Mucosa of descending colon (tissue), 3 donors: ENCODE results near the gene RHBDD1. TPM values are rescaled to one million over a fixed set of nuclear protein-coding genes. Genes with fewer than 3 reads are reported as not detected.
A peak's percentile ranks its signal among the peaks of the same experiment; 100 is the strongest.

Source experiments
- ATAC-seq: fragments of 200-7000 bp; cut with Tn5 transposase; one replicate; pipeline ENCODE4 v1.9.1; 2020; ENCODE audit warnings: mild to moderate bottlenecking, moderate library complexity
- DNase-seq, 3 donors: peaks; one replicate each; pipeline ENCODE4 v3.0.0-alpha.2; 2020
- H3K36me3 ChIP-seq: fragments of 200-600 bp; one replicate; pipeline ENCODE4 v1.8.0; 2021; ENCODE audit warnings: low read depth, mild to moderate bottlenecking
- H3K4me1 ChIP-seq: fragments of 200-600 bp; one replicate; pipeline ENCODE4 v1.8.0; 2021; ENCODE audit warnings: low read depth, mild to moderate bottlenecking
- H3K4me3 ChIP-seq: fragments of 200-600 bp; one replicate; pipeline ENCODE4 v1.8.0; 2021; ENCODE audit warnings: mild to moderate bottlenecking
- H3K9me3 ChIP-seq: fragments of 200-600 bp; one replicate; pipeline ENCODE4 v1.8.0; 2021; ENCODE audit warnings: mild to moderate bottlenecking
- CTCF ChIP-seq: fragments of 200-600 bp; IDR thresholded peaks from one replicate; pipeline ENCODE4 v1.8.0; 2022; ENCODE audit warnings: antibody characterized with exemption, mild to moderate bottlenecking
- intact Hi-C, 2 donors: fragments of 100-400 bp; cut with DNase I in 1 of 2; cut with micrococcal nuclease in 1 of 2; formaldehyde crosslinking; loops; one replicate each; pipeline versions ENCODE4 v1.11.0 to v1.11.1; 2022; cut with DNase I, micrococcal nuclease
- total RNA-seq, 3 donors: library from RNA; stranded (reverse); fragmentation: NEBNext Ultra II Directional in 2 of 3; extraction: Animal tissue kit (Norgen Biotek cat#: 25700) in 2 of 3; gene quantifications; one replicate each; pipeline versions ENCODE4 v1.2.1 to v1.2.4, GENCODE V29; 2021 to 2023
- donor health status: DM: no; HTN: no; CAD: no; lungs with moderate emphysema.
- donor health status: DM: no; HTN: no; CAD: no.
- donor health status: DM: no; HTN: yes; CAD: no.

The RHBDD1 gene
- total RNA-seq, 3 donors from 2014 or later = 28.7 to 41.6 (median 30.5) TPM

- DNase-seq (peak in 1 of 3 donors; percentile 69), ATAC-seq (peak; percentile 43)
- TF ChIP-seq CTCF = no peak
- Histone ChIP-seq H3K4me3 (peak overlapping the region; percentile 77), H3K9me3 (no peaks in the 10 kb centered on the region), H3K4me1 (peaks cover 19% of the 10 kb centered on the region), H3K36me3 (no peaks in the 10 kb centered on the region)
- intact Hi-C loops = no loop called here
These were observed 446 bp upstream of the RHBDD1 start for GRCh38 chr2:226835420-226835795.

DNA sequence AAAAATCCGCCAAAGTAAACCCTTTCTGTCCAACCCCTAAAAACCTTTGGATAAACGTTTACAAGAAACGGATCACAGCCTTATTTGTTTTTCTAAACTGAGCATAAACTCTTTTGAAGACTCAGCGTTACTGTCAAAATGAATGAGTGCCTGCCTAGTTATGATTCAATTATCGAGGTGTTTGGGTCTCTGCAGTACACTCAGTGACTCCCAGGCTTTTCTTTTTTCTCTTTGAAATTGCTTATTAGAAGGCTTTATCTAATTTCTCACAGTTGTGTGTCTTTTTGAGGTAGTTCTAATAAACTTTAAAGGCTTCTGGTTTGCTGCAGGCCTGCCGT is 663 bp downstream of the RHBDD1 start:
- ATAC-seq (no peak), DNase-seq (peak in 1 of 3 donors; percentile 4)
- H3K36me3 ChIP-seq = no peaks in the 10 kb centered on the region
- no peaks in the 10 kb centered on the region for H3K9me3 ChIP-seq
- intact Hi-C loops = no loop called here
- no peak for TF ChIP-seq CTCF
- H3K4me1 ChIP-seq = peaks cover 19% of the 10 kb centered on the region
- peak overlapping the region; percentile 77 for H3K4me3 ChIP-seq

- TF ChIP-seq CTCF = no peak
- Histone ChIP-seq H3K4me1 (peaks cover 19% of the 10 kb centered on the region), H3K36me3 (no peaks in the 10 kb centered on the region), H3K4me3 (no peak overlapping the region), H3K9me3 (no peaks in the 10 kb centered on the region)
- no peak for ATAC-seq
- DNase-seq = no peak
- intact Hi-C loops = no loop called here
These were observed 1.5 kb downstream of the RHBDD1 start for GRCh38 chr2:226837334-226837733.

DNA sequence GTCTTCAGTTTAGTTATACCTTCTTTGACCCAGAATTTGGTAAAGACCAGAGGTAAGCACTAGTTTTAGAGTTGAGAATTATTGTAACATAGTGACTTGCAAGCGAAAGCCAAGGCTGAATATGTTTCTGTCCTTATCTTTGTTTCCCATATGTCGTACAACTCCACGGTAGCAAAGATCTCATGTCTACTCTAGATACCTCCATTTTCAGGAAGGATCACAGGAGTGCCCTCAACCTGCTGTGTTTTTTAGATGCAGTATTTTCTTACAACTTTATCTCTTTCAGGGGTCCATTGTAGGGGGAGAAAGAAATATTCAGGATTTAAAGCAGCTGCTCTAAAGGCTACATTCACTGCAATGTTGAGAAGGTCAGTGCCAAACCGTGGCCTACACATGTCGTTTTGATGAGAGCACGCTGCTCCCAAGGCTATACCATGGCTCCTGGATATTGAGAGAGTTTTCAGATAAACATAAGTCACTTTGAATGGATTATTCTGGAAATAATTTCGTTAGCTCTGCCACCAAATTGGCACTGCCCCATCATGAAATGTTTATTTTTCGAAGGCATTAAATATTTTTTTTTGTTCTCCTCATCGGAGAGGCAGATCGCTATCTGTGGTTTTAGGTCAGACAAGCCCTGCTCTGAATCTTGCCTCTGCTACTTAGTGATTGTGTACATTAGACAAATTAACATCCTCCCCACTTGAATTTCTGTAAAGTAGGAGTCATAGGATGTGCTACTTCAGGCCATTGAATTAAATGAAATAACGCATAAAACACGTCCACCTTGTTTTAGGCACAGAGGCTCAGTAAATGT is 2.1 kb downstream of the RHBDD1 start:
- TF ChIP-seq CTCF = no peak
- Histone ChIP-seq H3K4me3 (no peak overlapping the region), H3K4me1 (peaks cover 19% of the 10 kb centered on the region), H3K36me3 (no peaks in the 10 kb centered on the region), H3K9me3 (no peaks in the 10 kb centered on the region)
- ATAC-seq (no peak), DNase-seq (no peak)
- intact Hi-C loops = no loop called here

DNA sequence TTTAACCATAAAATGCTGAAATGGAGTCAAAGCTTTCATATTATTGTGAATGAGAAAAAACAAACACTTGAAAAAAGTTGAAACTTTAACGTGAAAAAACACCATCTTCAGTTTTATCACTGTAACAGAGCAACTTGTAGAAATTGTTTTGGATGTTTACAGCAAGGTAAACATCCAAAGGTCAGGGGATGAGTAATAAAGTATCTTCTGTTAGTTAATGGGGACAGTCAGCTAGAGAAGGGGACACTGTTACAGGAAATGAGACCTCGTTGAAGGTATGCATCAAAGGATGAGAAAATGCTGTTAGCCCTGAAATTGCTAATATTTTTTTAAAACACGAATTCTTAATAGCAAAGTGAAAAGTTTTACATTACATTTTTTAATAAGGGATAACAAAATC is 2.9 kb downstream of the RHBDD1 start:
- Histone ChIP-seq H3K4me3 (no peak overlapping the region), H3K36me3 (no peaks in the 10 kb centered on the region), H3K4me1 (peaks cover 19% of the 10 kb centered on the region), H3K9me3 (no peaks in the 10 kb centered on the region)
- intact Hi-C loops = no loop called here
- no peak for TF ChIP-seq CTCF
- ATAC-seq = no peak
- no peak for DNase-seq

GRCh38 chr2:226839161-226839560 is 3.3 kb downstream of the RHBDD1 start:
- peaks cover 19% of the 10 kb centered on the region for H3K4me1 ChIP-seq
- H3K36me3 ChIP-seq = no peaks in the 10 kb centered on the region
- ATAC-seq (no peak), DNase-seq (no peak)
- H3K9me3 ChIP-seq = no peaks in the 10 kb centered on the region
- H3K4me3 ChIP-seq = no peak overlapping the region
- no peak for TF ChIP-seq CTCF
- intact Hi-C loops = no loop called here
